GM13976 (cell line): ENCODE data around the gene FHAD1.

Experiments
- DNase-seq: peaks from one replicate; pipeline ENCODE4 v3.0.0; 2012; ENCODE audit warnings: low spot score
- CTCF ChIP-seq: IDR thresholded peaks from 2 replicates; pipeline ENCODE4 v1.5.1; 2012; ENCODE audit warnings: borderline replicate concordance, mild to moderate bottlenecking; ENCODE audit not compliant: insufficient read depth; ENCODE audit errors: extremely low read depth, missing control alignments, control extremely low read depth
- in situ Hi-C: fragments of 300-500 bp; cut with MboI; formaldehyde crosslinking; loops from one replicate; pipeline ENCODE4 v1.12.0; 2022; ENCODE audit warnings: low sequenced_read_pairs, mixed read lengths, inconsistent platforms; ENCODE audit not compliant: unreplicated experiment

Gene FHAD1

GRCh38 chr1:15323989-15324868, 77.2 kb downstream of the FHAD1 start:
- in situ Hi-C loops: no loop called here
- TF ChIP-seq CTCF: no peak
- no peak for DNase-seq

- DNase-seq: no peak
- in situ Hi-C loops: loop anchor here (5.0 to 25.0 kb wide), 2 partner anchors 102 to 412 kb away; partner anchors contain the start of genes SLC25A34 and TMEM82
- no peak for TF ChIP-seq CTCF
Measured at GRCh38 chr1:15324869-15325335, 77.9 kb downstream of the FHAD1 start.

GRCh38 chr1:15325375-15326085, 78.5 kb downstream of the FHAD1 start:
- no peak for DNase-seq
- no peak for TF ChIP-seq CTCF
- in situ Hi-C loops: loop anchor here (5.0 to 25.0 kb wide), 2 partner anchors 102 to 412 kb away; partner anchors contain the start of genes SLC25A34 and TMEM82

GRCh38 chr1:15326691-15327588, 79.9 kb downstream of the FHAD1 start:
- no peak for TF ChIP-seq CTCF
- DNase-seq: no peak
- in situ Hi-C loops: loop anchor here (5.0 to 25.0 kb wide), 2 partner anchors 100 to 410 kb away; partner anchors contain the start of genes SLC25A34 and TMEM82

GRCh38 chr1:15328351-15329103, 81.5 kb downstream of the FHAD1 start:
- in situ Hi-C loops: loop anchor here (5.0 to 25.0 kb wide), 2 partner anchors 99 to 409 kb away; partner anchors contain the start of genes SLC25A34 and TMEM82
- TF ChIP-seq CTCF: no peak
- no peak for DNase-seq
